Measurements from ENCODE around the gene RSL1D1. TPM values are rescaled to one million over a fixed set of nuclear protein-coding genes. Genes with fewer than 3 reads are reported as not detected.

Gene RSL1D1
- total and polyA plus RNA-seq, 9 of the 15 experiments (the other 6 are each of a cell fraction or from before 2014, with no cell fraction given), result 259 to 753 (median 373) TPM

DNA sequence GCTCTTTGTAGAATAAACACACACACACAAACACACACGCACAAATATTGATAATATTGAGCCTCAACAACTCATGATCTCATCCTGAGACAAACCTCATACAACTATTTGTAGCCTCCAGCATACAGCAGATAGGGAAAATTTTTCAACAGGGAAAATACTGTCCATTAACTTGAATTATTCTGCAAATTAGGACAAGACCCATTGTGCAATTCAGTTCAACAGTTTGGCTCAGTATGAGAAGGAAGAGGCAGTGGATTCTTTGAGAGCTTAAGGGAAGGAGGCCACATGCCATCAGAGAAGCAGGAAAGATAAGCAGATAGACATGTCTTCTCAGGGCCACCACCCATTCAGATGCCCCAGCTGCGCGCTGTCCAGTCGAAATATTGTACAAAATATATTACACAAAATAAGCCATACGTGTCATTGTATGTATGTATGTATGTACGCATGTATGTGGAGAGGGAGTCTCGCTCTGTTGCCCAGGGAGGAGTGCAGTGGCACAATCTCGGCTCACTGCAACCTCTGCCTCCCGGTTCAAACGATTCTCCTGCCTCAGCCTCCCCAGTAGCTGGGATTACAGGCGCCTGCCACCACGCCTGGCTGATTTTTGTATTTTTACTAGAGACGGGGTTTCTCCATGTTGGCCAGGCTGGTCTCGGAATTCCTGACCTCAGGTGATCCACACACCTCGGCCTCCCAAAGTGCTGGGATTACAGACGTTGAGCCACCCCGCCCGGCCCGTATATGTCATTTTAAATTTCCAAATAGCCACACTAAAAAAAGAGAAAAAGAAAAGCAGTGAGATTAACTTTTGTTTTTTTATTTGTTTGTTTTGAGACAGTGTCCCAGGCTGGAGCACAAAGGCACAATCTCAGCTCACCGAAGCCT lies 56.1 kb downstream of the RSL1D1 start:
- WGBS (ENCODE audit: insufficient coverage, low coverage, missing lambda C conversion rate), result 65% methylated on average over 20 of the region's 20 CpGs
- H4K20me1 ChIP-seq (replicated peaks; ENCODE audit: control insufficient read depth, insufficient read depth, low read length), result peaks cover 21% of the 10 kb centered on the region

GRCh38 chr16:11794447-11794846 lies 56.9 kb downstream of the RSL1D1 start:
- intact Hi-C loops (cut with micrococcal nuclease) (no loop called here), in situ Hi-C loops (cut with MboI) (no loop called here)
- H3K36me3 ChIP-seq (ENCODE audit: control insufficient read depth, insufficient read depth, low read length), result peaks cover 42% of the 10 kb centered on the region
- BruUV-seq (replicated peaks), result no TSS peak
- H3K4me3 ChIP-seq, result no peak overlapping the region
- ATAC-seq, result no peak
- H3K9me1 ChIP-seq (ENCODE audit: control insufficient read depth, insufficient read depth, low read length), result peaks cover 9% of the 10 kb centered on the region
- DNase-seq (ENCODE audit: extremely low read depth in 1 of 4, low spot score in 3 of 4), result no peak
- 15% methylated on average over 2 of the region's 2 CpGs for WGBS (ENCODE audit: insufficient coverage, low coverage, missing lambda C conversion rate)
- H3K9me3 ChIP-seq (replicated peaks; ENCODE audit: control insufficient read depth, insufficient read depth, low read depth, low read length), result no peaks in the 10 kb centered on the region
- TF ChIP-seq ADNP (tag; IDR thresholded peaks at IDR 0.05), result no peak
- TF ChIP-seq ARNT (IDR thresholded peaks at IDR 0.05), result peak in 1 of 2 experiments; percentile 64; a peak in 1 of 4 replicates
- no peaks in the 10 kb centered on the region for H3K27me3 ChIP-seq (ENCODE audit: control insufficient read depth in 2 of 2, insufficient read depth in 2 of 2, low read length in 2 of 2)
- H4K20me1 ChIP-seq (replicated peaks; ENCODE audit: control insufficient read depth, insufficient read depth, low read length), result peaks cover 21% of the 10 kb centered on the region
- H2AFZ ChIP-seq (ENCODE audit: low read depth, low read length), result no peak overlapping the region
- 0 out of 4 replicates have a peak overlapping the region, but pooled peaks of 1 of the 2 experiments have one; percentile 4 for H3K9ac ChIP-seq (ENCODE audit: insufficient read depth in 1 of 2, low read depth in 2 of 2, low read length in 2 of 2)
- H3K79me2 ChIP-seq (ENCODE audit: control insufficient read depth, insufficient read depth, low read length), result peaks cover 94% of the 10 kb centered on the region
- H3K4me2 ChIP-seq (ENCODE audit: insufficient read depth, low read length), result no peak overlapping the region
- H3K27ac ChIP-seq (ENCODE audit: extremely low read depth, low read depth, low read length), result peak overlapping the region; percentile 22; the same call in 1 of the 3 replicates
- H3K4me1 ChIP-seq (replicated peaks in 1 of 2; ENCODE audit: control insufficient read depth in 2 of 2, insufficient read depth in 2 of 2, low read length in 2 of 2), result peaks cover 32 to 36% of the 10 kb centered on the region in 2 experiments
- FAIRE-seq, result no peak
- POLR2A ChIA-PET, result interaction anchor here (0.6 to 3.9 kb wide), 2 partner anchors 8 to 26 kb away, joined by 3 to 21 read pairs; no protein-coding TSS in a partner anchor
- CTCF ChIA-PET (ENCODE audit: low intra/inter-chr PET ratio), result no interaction called here

More for the DNA sequence above, 56.1 kb downstream of the RSL1D1 start:
- Histone ChIP-seq H3K4me3 (peak overlapping the region; percentile 76; the same call in 1 of the 2 replicates), H3K9me3 (replicated peaks; ENCODE audit: control insufficient read depth, insufficient read depth, low read depth, low read length) (no peaks in the 10 kb centered on the region), H3K4me2 (ENCODE audit: insufficient read depth, low read length) (peak overlapping the region; percentile 85), H3K9ac (ENCODE audit: insufficient read depth in 1 of 2, low read depth in 2 of 2, low read length in 2 of 2) (peak overlapping the region; percentile 91 to 92; a peak in 2 of 4 replicates), H2AFZ (ENCODE audit: low read depth, low read length) (no peak overlapping the region), H3K27ac (ENCODE audit: extremely low read depth, low read depth, low read length) (peak overlapping the region; percentile 94; the same call in 1 of the 3 replicates), H3K79me2 (ENCODE audit: control insufficient read depth, insufficient read depth, low read length) (peaks cover 88% of the 10 kb centered on the region), H3K9me1 (ENCODE audit: control insufficient read depth, insufficient read depth, low read length) (peaks cover 9% of the 10 kb centered on the region), H3K27me3 (ENCODE audit: control insufficient read depth in 2 of 2, insufficient read depth in 2 of 2, low read length in 2 of 2) (no peaks in the 10 kb centered on the region), H3K36me3 (ENCODE audit: control insufficient read depth, insufficient read depth, low read length) (peaks cover 37% of the 10 kb centered on the region), H3K4me1 (replicated peaks in 1 of 2; ENCODE audit: control insufficient read depth in 2 of 2, insufficient read depth in 2 of 2, low read length in 2 of 2) (peaks cover 36 to 42% of the 10 kb centered on the region in 2 experiments)
- FAIRE-seq (peak; percentile 72), DNase-seq (ENCODE audit: extremely low read depth in 1 of 4, low spot score in 3 of 4) (peak in 1 of 4 experiments; percentile 35), ATAC-seq (no peak)
- intact Hi-C loops (cut with micrococcal nuclease) (no loop called here), in situ Hi-C loops (cut with MboI) (no loop called here)
- peak; percentile 31; the same call in 1 of the 2 replicates for TF ChIP-seq RBFOX2 (IDR thresholded peaks at IDR 0.05; ENCODE audit: low read depth, low read length)
- peak; percentile 57 for TF ChIP-seq CEBPB (tag; IDR thresholded peaks at IDR 0.05)
- no peak for TF ChIP-seq CHD1 (IDR thresholded peaks at IDR 0.05; ENCODE audit: low read length)
- BruUV-seq (replicated peaks), result no TSS peak
- CTCF ChIA-PET (ENCODE audit: low intra/inter-chr PET ratio), result no interaction called here
- POLR2A ChIA-PET, result interaction anchor here (0.8 to 5.3 kb wide), 6 partner anchors 9 to 107 kb away, joined by 3 to 32 read pairs (median 4); partner anchors contain the start of gene TXNDC11

Data from K562 (cell line).